ENCODE data around the gene TSC1.

GRCh38 chr9:132923346-132923902 is 21.0 kb downstream of the TSC1 start:
- no peak for TF ChIP-seq CTCF (IDR thresholded peaks at IDR 0.05; ENCODE audit: borderline replicate concordance, extremely low read depth, low read length, poor library complexity, severe bottlenecking)
- no peak for TF ChIP-seq EZH2 (IDR thresholded peaks at IDR 0.05; ENCODE audit: borderline replicate concordance, low read depth, low read length, severe bottlenecking)

All from DND-41 (cell line).